GM18511 (cell line): ENCODE results near the gene CHAC2.
"Not testable (repeated sequence)": the region's sequence is repeated elsewhere in the genome, so short reads cannot be mapped to it uniquely, and the experiment has no call there.

Experiments
- ATAC-seq: cut with Tn5 transposase; IDR thresholded peaks from one replicate; pipeline ENCODE4 v1.9.1; 2021; ENCODE audit warnings: mild to moderate bottlenecking, moderate library complexity; ENCODE audit not compliant: unreplicated experiment

The CHAC2 gene

GRCh38 chr2:53767405-53768241 is at the start of gene CHAC2:
Gene CHAC2 (plus strand): TSS chr2:53767804. CDS start chr2:53767887, 83 bp downstream.
- peak; percentile 92 for ATAC-seq

DNA sequence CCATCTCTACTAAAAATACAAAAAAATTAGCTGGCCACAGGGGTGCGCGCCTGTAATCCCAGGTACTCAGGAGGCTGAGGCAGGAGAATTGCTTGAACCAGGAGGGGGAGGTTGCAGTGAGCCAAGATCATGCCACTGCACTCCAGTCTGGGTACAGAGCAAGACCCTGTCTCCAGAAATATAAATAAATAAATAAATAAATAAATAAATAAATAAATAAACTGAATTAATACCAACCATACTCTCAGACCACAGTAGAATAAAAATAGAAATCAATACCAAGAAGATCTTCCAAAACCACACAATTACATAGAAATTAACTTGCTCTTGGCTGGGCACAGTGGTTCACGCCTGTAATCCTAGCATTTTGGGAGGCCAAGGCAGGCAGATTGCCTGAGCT is 46.7 kb upstream of the CHAC2 start:
- not testable (repeated sequence) for ATAC-seq

DNA sequence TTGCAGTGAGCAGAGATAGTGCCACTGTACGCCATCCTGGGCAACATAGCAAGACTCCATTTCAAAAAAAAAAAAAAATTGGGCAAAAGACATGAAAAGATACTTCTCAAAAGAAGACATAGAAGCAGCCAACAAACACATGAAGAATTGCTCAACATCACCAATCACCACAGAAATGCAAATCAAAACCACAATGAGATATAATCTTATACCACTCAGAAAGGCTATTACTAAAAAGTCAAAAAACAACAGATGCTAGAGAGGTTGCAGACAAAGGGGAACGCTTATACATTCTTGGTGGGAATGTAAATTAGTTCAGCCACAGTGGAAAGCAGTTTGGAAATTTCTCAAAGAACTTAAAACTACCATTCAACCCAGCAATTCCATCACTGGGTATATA is 43.1 kb upstream of the CHAC2 start:
- ATAC-seq = no peak

GRCh38 chr2:53725662-53726061 is 41.9 kb upstream of the CHAC2 start:
- ATAC-seq = no peak

- ATAC-seq = no peak
Observed at GRCh38 chr2:53727921-53728320, 39.7 kb upstream of the CHAC2 start.

- no peak for ATAC-seq
Observed at GRCh38 chr2:53729143-53729762, 38.4 kb upstream of the CHAC2 start.

- ATAC-seq = no peak
Observed at GRCh38 chr2:53737091-53737490, 30.5 kb upstream of the CHAC2 start.

DNA sequence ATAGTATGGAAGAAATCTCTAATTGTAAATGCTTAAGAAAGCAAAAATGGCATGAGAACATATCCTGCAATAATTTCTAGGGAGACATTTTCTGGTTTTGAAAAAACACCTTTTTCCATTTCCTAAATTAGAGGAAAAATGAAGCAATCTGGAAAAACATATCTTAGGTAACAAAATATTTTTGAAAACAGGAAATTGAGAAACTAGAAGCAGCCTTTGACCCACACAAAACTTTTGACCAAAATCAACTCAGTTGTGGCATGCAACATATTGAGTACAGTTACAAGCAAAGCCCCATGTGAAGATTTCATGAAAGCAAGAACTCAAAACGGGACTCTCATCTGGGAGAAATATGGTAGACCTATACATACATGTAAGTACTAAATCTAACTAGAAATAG is 28.6 kb upstream of the CHAC2 start:
- ATAC-seq = no peak

DNA sequence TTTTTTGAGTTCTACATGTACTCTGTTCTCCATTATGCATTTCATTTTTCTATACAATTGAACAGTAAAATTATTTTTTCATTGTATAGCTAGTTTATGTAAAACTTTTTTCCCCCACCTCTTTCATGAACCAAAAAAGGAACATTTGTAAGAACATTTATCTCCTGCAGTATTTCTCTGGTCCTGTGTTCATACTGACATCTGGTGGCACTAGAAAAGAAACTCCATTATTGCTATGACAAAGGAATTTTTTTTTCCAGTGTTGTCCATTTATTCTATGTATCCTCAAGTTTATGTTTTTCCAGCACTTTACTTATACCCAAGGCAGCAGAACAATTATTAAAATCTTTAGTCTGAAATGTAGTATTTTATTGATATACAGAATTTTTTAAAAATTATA is 27.4 kb upstream of the CHAC2 start:
- no peak for ATAC-seq

DNA sequence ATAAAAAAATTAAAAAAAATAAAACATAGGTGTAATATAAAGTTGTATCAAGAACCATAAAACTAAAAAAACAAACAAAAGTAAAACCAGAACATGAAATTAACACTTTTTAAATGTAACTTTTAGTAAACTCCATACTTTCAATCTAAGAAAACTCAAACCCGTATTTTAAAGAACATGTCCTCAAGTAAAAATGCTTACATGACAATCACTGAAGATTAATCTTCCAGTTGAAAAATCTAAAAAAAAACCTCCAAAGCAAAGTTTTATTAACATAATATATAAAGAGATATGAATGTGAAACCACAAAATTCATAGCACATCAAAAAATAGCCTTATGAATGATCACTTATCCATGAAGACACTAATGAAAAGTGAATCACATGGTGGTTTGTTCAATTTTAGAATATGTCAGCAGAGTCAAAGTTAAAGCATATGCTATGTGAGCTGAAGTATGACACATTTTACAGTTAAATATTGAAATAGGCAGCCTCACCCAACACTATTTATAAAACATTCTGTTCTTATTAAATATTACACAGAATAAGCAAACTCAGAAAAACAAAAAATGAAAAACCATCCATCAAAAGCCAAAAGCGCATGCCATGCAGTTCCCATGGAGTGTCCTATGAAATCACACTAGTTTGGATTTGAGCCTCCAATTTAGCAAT is 23.1 kb upstream of the CHAC2 start:
- ATAC-seq = no peak

- no peak for ATAC-seq
Observed at GRCh38 chr2:53750041-53750768, 17.4 kb upstream of the CHAC2 start.

- peak; percentile 88 for ATAC-seq
Observed at GRCh38 chr2:53751728-53752127, 15.9 kb upstream of the CHAC2 start.

DNA sequence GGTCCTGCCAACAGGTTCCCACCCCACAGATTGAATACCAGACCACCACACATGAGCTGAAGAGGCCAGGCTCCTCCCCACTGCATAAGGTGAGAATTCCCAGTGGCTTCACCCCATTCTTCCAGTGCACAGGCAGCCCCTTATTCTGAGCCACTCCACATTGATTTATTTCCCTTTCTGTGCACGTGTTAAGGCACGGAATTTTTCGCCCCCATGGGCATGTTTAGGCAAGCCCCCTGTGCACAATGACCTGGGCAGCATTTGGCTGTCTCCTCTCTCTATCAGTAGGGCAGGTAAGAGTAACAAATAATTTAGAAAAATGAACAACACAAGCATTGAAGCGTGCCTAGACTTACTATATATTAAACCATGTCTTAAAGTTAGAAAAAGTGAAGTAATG is 15.2 kb upstream of the CHAC2 start:
- no peak for ATAC-seq

DNA sequence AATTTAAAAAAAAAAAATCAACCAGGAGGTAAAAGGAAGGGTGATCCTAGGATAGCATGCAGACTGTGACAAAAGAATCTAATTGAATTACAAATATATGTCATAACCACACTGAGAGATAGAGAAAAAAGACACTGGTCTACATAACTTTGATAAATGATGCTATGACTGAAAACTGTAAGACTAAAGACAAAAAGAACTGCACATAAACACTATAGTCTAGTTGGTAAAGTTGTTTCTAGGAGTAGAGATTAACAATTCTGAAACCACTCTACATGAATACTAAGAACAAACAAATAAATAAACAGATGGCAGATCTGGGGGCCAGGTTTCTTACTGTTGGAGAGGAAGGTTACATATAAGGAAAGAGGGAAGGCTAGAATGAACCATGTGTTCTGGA is 14.6 kb upstream of the CHAC2 start:
- no peak for ATAC-seq

- ATAC-seq = peak; percentile 27
Observed at GRCh38 chr2:53755121-53755520, 12.5 kb upstream of the CHAC2 start.

DNA sequence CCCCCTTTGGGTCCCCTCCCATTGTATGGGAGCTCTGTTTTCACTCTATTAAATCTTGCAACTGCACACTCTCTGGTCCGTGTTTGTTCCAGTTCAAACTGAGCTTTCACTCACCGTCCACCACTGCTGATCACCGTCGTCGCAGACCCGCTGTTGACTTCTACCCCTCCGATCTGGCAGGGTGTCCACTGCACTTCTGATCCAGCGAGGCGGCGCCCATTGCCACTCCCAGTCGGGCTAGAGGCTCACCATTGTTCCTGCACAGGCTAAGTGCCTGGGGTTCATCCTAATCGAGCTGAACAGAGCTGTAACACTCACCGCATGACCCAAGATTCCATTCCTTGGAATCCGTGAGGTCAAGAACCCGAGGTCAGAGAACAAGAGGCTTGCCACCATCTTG is 11.0 kb upstream of the CHAC2 start:
- no peak for ATAC-seq

- ATAC-seq = not testable (repeated sequence)
Observed at GRCh38 chr2:53757206-53757605, 10.4 kb upstream of the CHAC2 start.

- ATAC-seq = no peak
Observed at GRCh38 chr2:53765767-53766166, 1.8 kb upstream of the CHAC2 start.

- peak; percentile 63 for ATAC-seq
Observed at GRCh38 chr2:53768242-53768542, 588 bp downstream of the CHAC2 start.

DNA sequence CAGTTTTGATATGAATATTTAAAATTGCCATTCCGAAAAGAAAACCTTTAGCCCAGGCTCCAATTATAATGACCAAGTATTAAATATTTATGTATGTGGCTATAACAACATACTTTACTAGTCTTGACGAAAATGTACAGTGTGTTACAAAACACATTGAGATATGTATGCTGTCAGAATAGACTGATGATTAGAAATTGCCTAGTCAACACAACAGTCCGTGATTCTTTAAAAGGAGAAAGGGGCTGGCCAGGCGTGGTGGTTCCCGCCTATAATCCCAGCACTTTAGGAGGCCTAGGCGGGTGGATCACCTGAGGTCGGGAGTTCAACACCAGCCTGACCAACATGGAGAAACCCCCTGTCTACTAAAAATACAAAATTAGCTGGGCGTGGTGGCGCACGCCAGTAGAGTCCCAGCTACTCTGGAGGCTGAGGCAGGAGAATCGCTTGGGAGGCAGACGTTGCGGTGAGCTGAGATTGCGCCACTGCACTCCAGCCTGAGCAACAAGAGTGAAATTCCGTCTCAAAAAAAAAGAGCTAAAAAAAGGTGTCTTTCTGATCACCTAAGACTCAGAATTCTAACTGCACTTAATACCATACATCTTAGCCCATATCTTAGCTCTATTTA is 1.8 kb downstream of the CHAC2 start:
- ATAC-seq = no peak

GRCh38 chr2:53770264-53770663 is 2.7 kb downstream of the CHAC2 start:
- ATAC-seq = no peak
